GDM1 (cell line): Measurements from ENCODE around the gene IGFBP2.

ENCODE experiments used
- DNase-seq: peaks from one replicate; lab custom pipeline; 2025; lab: John Stamatoyannopoulos, UW

The IGFBP2 gene

GRCh38 chr2:216701544-216701943, 68.3 kb downstream of the IGFBP2 start:
- no peak for DNase-seq

GRCh38 chr2:216702756-216703155, 69.5 kb downstream of the IGFBP2 start:
- no peak for DNase-seq

- DNase-seq: no peak
Measured at GRCh38 chr2:216710551-216711301, 77.5 kb downstream of the IGFBP2 start.

- no peak for DNase-seq
Measured at GRCh38 chr2:216711348-216711747, 78.1 kb downstream of the IGFBP2 start.

DNA sequence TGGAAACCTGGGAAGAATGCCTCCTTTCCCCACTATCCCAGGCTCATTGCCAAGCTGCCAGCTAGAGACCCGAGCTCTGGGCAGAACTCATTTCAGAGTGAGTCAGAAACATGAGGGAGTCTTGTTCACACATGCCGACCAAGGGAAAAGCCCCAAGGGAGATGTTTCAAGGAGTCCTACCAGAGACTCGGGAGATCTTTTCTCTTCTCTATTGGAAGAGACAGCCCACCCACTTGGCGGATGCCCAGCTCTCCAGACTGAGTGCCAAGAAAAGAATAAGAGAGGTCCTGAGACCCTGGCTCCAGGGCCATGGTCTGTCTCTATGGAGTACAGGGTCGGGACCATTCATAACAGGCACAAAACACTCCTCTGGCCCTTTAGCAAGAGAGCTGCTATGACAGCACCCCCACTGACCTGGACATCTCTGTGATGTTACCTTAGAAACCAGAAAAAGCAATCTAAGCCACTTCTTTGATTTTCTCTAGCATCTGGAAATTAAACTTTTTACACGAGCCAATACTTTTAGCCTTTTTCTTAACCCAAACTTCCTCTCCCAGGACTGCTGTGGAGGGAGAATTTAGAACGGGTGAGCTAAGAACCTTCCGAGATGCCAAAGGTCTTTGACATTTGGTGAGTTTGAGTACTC, 80.6 kb downstream of the IGFBP2 start:
- DNase-seq: no peak
